HG02678 (cell line): ENCODE results near the gene BHLHA15.
"Not testable (repeated sequence)": the region's sequence is repeated elsewhere in the genome, so short reads cannot be mapped to it uniquely, and the experiment has no call there.

Experiments
- ATAC-seq: cut with Tn5 transposase; IDR thresholded peaks from one replicate; pipeline ENCODE4 v1.9.1; 2021; ENCODE audit warnings: mild to moderate bottlenecking, moderate library complexity; ENCODE audit not compliant: unreplicated experiment

Gene BHLHA15

DNA sequence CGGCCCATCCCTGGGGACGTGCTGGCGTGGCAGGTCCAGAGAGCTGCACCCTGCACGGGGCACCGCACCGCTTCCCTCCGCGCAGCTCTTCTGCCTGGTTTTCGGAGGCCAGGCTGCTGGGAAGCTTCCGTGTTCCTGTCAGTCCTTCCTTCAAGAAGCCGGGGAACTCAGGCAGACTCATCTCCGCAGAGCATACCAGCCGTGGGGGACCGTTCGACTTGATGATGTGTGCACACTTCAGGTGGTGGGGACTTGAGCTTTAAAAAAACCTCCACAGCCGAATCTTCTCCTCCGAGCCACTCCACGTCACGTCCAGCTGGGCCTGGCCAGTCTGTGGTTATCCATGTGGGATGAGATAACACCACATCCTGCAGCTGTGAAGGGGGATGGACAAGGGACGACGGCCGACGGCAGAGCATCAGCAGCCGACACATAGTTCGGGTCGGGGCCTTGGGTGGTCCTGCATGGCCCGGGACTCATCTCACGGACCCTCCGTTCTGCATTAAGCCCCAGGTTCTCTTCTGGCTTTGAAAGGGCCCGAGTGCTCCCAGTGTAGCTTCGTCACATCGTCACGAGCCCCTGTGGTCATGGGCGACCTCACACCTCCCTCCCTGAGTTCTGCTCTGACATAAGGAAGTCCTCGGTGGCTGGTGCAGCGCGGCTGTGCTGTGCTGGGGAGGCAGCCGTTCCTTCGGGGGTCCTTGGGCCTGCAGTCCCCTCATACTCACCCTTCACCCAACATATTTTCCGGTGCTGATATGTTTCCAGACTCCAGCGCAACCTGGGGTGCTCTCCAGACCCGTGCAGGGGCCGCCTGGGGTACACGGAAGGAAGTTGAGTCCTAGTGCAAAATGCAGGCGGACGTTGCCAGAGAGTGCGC is 4.5 kb upstream of the BHLHA15 start:
- no peak for ATAC-seq

DNA sequence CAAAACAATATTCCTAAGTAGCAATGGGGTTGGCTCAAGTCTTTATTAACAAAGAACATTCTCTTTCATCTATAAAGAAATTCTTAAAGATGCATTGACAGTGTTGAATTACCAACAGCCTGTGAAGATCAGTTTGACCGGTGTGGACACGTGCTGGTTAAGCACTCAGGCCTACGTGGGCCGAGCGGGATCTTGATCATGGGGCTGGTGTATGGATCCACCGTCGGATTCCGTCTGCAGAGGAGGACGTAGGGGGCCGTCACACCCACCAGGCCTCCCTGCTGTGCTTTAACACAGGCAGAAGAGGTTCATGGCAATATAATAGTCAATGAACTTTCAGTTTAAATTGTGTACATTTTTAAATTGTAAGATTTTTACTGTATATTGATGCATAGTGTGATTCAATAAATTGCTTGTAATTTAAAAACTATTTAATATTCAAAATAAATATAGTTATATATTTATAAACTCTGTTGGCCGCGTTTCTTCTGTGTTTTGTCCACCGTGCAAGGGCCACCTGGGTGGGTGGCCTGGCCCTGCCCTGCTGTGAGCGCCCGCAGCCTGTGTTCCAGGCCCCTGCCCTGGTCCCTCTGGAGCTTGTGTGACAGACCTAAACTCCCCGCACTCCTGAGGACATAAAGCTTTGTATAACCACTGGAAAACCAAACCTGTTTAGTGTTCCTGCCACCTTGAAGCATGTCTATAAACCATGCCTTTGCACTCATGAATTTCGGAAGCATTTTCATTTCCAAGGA is 1.9 kb upstream of the BHLHA15 start:
- ATAC-seq, result no peak

DNA sequence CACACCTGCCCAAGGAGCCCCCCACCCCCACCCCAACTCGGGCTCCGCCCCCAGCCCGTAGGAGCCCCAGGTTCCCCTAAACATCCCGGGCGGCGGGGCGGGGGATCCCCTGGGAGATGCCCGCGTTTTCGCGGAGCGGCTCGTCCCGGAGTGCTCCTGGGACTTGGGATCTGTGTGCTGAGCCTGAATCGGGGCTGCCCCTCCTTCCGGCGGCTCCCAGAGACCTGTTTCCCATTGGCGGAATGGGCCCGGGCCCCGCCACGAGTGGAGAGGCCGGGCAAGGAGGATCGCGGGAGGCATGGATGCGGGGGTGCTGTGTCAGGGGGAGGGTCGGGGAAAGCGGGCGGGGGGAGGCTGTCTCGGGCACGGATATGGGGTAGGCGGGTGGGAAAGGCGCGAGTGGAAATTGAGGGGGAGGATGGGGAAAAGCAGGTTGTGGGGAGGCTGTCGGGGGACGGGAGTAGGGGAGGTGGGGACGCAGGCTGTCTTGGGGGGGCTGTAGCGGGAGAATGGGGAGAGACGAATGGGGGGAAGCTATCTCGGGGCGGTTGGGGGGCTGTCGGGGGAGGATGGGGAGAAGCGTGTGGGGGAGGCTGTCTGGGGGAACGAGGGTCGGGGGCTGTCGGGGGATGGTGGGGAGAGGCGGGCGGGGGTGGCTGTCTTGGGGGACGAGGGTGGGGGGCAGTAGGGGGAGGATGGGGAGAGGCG is 572 bp upstream of the BHLHA15 start:
- no peak for ATAC-seq

DNA sequence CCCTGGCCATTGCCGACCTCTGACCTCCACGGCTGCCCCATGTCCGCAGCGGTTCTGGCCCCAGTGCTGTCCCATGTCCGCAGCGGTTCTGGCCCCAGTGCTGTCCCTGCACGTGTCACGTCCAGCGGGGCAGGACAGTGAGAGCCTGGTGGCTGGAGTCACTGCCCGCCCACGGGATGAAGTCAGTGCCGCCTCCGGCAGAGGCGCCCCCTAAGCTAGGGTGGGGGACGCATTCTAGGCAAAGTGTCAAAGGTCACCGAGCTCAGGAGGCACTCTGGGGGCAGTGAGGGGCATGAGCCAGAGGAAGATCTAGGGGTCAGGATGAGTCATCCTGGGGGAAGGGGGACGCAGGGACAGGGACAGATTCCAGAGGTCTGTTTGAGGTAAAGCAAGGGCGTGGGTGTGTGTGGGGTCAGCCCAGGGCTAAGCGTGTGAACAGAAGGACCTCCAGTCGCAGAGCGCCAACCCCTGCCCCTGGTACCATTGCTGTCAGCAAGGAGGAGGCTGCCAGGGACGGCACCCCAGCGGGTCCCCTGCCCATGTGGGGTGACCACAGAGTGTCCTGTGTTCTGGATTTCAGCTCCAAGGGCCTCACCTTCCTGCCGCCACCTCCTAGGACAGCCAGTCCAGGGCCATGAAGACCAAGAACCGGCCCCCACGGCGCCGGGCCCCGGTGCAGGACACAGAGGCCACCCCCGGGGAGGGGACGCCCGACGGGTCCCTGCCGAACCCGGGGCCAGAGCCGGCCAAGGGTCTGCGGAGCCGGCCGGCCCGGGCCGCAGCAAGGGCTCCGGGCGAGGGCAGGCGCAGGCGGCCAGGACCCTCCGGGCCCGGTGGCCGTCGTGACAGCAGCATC is 665 bp downstream of the BHLHA15 start:
- ATAC-seq, result no peak

DNA sequence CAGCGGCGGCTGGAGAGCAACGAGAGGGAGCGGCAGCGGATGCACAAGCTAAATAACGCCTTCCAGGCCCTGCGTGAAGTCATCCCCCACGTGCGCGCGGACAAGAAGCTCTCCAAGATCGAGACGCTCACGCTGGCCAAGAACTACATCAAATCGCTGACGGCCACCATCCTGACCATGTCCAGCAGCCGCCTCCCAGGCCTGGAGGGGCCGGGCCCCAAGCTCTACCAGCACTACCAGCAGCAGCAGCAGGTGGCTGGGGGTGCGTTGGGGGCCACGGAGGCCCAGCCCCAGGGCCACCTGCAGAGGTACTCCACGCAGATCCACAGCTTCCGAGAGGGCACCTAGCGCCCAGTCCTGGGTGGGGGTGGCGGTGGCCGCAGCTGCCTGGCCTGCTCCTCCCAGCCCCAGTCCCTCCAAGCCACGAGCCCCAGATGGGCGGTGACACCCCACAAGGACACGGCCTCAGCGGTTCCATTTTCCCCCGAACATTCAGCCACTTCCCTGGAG is 1.3 kb downstream of the BHLHA15 start:
- ATAC-seq, result no peak

DNA sequence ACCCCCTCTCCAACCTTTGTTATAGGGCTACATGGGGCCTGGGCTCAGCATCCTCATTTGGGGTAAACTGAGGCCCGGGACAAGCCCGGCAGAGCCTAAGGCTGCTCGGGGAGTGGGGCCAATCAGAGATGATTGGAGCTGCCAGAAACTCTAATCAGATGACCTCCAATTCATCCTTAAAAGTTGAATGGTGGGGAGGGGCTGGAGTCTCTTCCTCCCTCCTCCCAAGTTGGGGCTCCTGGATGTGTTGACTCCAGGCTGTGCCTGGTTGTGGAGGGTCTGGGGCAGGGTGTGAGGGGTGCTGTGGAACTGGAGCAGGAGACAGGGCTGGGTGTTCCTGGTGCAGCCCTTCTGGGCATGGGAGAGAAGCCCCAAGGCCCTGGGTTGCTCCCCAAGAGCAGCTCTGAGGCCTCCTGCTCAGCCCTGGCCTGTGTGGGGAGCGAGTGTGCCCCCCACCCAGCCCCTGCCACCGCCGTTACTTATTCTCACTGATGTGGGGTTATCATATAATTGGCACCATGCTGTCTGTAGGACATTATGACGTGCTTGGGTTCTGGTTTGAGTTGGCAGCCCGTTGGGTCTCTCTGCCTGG is 2.2 kb downstream of the BHLHA15 start:
- ATAC-seq, result no peak

DNA sequence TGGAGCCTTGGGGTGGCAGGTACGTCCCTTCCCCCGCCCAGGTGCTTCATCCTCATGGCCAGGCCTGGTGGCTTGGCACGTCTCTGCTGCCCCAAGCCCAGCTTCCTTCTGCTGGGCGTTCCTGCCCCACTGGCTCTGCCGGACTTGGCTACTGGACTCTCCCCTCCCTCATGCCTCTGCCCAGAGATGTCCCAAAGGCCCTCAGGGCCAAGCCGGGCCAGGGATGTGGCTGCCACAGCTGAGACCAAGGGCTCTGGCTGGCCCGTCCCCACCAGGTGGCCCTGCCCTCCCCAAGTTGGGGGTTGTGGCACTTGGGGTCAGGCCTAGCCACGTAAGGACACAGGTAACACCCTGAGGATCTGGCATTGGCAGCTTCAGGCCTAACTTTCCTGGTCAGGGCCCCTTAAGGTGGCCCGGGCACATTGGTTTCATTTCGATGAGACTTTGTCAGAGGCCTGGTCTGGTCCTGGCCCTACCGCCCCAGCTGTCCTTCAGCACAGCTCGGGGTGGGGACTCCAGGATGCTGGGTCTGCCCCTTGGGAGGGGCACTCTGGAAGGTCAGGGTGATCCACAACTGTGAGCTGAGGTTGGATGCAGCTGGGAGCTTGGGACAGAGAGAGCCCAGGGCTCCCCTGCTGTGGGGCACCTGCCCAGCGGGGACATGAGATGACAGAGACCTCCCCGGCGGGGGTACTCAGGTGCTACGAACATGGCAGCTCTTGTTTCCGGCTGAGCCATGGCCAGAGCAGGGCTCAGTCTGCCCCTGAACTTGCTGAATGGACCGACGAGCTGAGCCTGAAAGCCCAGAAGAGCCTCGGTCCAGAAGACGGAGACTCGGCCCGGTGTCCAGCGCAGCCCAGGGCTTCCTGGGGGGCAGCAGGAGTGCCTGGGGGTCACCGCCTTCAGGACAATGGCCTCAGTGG is 2.9 kb downstream of the BHLHA15 start:
- ATAC-seq, result no peak

DNA sequence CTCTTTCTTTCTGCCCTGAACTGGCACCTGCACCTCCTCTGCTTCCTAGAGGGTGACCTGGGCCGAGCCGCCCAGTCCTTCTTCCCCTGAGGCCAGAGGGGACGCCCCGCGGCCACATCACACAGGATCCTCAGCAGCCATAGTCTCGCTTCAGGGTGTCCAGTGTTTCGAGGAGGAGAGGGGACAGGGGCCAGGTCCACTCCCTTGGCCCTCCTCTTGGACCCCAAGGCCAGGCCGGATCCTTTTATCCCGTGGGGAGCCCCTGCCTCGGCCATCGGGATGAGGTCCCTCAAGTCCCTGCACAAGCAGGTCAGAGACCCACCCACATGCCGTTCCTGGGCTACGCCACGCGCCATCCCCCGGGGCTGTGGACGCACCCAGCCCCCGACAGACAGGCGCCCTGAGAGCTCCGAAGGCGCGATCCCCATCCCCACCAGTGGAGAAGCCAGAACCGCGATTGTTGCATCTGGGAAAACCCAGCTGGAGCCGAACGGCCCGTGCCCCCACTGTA is 3.6 kb downstream of the BHLHA15 start:
- ATAC-seq, result no peak

DNA sequence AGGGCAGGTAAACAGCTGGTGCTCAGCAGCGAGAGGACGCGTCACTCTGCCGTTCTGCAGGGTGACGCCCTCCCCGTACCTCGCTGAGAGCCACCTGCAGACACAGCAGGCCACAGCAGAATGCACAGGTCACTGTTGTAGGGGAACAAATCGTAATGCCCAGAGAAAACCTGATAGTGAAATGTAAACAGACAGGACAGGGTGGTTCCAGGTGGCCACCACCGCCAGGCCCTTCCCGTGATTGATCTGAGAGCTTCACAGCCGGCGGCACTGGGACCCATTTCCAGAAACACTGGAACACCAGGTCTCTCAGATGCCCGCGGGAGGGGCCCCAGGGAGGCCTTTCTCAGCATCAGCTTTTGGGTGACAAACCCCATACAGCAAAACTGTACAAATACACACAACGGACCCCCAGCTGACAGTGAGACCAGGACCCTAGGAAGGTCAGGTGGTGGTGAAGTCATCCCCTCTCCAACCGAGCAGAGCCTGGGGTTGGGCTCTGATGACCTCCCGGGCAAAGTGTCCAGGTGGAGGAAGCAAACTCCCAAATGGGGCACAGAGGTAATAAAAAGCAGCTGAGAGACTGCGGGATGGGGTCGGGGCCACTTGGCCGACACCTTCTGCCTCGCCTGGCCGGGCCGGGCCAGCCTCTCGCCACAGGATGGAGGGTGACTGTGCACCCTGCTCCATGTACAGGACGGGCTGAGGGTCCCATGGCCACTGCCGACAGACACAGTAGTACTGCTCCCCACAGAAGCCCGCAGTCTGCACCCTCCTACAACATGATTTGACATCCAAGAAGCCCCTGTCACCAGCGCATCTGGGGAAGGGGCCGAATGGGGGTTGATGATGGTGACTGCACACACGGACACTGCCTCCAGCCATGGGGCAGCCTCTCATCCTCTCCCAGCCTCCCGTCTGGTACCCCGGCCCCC is 4.6 kb downstream of the BHLHA15 start:
- ATAC-seq, result no peak

DNA sequence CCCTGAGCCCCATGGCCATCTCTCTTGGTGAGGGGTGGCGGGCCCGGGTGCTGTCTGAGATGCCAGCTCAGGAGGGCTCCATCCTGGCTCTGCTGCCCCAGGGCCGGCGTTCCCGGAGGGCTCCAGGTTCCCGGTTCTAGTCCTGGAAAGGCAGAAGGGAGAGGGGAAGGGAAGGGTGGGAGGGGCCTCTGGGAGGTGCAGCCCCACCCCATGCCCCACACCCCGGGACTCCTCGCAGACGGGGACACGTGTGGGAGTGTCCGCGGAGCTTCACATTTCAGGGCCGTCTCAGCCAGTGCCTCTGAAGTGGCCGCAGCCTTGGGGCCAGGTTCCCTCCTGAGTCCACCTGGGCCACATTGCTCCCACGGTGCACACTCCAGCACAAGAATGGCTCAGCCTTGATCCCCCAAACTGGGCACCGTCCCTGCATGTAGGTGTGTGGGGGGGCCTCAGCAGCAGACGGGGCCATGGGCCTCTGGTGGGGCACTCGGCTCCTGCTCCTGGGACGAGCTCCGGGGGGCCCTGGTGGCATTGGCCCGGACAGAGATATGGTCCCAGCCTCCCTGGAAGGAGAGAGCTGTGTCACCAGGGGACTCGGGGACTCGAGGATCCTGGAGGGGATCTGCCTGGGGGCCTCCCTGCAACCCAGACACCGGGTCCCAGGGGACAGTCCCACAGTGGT is 5.8 kb downstream of the BHLHA15 start:
- no peak for ATAC-seq

DNA sequence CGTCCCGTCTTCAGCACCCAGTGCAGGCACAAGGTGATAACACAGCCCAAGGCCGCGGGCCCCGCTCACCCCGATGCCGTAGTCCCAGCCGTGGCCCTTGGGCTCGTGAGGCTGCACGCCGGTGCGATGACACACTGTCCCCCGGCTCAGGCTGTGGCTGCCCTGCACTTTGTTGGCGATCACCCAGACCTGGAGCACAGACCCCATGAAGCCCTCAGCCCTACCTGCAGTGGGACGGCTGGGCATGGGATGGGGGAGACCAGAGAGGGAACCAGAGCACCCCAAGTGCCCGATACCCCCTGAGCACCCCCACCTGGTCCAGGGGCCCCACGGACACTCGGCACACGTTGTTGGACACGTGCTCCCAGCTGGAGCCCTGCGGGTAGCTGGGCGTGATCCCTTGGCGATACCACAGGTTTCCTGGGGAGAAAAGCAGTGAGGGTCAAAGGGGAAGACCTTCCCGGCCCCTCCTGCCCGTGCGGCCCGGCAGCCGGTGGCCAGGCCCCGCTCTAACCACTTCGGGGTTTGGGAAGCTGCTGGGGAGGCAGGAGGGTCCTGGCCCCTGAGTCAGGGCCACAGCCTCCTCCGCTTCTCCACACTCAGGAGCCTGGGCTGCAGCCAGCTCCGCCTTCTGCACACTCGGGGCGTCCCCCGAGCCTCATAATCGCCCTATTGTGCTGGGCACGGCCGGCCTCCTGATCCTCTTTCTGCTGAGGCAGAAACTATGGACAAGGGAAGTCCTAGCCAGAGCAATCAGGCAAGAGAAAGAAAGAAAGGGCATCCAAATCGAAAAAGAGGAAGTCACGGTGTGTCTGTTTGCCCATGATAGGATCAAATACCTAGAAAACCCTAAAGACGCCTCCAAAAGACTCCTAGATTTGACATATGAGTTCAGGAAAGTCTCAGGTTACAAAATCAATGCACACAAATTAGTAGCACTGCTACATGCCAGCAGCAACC is 6.7 kb downstream of the BHLHA15 start:
- no peak for ATAC-seq

DNA sequence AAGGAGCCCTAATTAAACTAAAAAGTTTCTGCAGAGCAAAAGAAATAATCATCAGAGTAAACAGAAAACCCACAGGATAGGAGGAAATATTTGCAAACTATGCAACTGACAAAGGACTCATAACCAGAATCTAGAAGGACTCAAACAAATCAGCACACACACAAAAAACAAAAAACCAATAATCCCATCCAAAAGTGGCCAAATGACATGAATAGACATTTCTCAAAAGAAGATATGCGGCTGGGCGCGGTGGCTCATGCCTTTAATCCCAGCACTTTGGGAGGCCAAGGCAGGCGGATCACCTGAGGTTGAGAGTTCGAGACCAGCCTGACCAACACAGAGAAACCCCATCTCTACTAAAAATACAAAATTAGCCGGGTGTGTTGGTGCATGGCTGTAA is 8.1 kb downstream of the BHLHA15 start:
- ATAC-seq, result not testable (repeated sequence)

DNA sequence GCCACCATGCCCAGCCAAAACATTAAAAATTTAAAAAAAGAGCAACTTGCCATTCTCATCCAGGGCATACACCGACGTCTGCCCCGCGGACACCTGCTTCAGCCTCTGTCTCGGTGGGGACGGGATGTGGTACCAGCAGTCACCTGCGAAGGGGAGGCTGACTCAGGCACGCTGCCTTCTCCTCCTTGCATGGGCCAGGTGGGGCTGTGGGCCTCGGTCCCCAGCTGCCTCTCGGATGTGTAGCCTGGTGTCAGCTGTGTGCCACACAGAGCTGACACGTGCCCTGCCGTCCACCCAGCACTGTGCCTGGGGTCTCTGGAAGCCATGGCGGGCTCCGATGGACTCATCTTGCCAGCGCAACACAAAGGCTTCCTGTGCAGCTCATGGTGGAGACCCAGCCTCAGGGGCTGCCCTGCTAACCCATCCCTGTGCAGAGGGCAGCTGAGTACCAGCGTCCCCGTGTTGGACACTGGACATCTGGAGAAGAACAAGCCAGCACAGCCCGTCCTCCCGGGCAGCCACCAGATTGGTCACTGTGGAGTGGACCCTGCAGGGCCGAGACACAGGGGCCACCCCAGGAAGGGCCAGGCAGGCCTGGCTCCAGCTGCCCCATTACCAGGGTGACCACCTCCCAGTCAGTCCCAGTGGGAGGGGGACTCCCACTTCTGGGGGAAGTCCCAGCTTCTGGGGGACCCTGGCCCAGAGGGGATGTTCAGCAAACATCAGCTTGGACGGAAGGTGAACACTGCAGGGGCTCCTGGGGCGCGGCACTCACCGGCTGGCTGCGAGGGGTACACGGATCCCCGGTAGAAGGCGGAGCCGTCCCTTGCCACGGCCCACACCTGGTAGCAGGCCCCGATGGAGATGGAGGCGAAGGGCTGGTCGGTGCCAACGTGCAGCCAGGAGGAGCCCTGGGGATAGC is 10.6 kb downstream of the BHLHA15 start:
- no peak for ATAC-seq

DNA sequence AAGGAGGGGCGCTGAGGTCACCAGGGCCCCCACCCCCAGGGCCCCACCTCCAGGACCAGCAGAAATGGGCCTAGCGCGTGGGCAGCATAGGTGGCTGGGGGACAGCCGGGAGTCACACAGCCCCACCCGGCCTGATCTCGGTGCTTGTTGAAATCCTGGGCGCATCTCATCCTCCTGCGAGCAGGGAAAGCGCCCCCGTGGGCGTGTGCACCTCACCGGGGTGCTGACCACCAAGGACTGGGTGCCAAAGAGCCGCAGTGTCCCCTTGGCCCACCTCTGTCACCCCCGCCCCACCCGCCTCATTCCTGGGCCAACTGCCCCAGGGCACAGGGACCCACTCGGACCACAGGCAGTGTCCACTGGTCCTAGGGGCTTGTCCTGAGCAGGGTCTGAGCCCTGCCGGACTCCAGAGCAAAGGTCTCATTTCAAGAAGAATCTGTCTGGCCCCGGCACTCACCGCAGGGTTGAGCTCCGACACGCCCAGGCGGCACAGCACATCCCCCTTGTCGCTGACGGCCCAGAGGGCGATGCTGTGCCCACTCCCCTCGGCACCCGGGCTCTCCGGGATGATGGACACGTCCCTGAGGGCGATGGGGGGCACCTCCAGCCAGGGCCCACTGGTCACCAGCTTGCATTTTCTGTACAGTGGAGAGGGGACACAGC is 11.4 kb downstream of the BHLHA15 start:
- no peak for ATAC-seq
